Stimulated activated CD4-positive, alpha-beta T cell treated with anti-CD3 and anti-CD28 coated beads, Interleukin-15, amount 100 ng/mL, for 24 hours (primary cell): ENCODE results near the gene YARS1.

ENCODE experiments used
- DNase-seq: peaks from one replicate; pipeline ENCODE4 v3.0.0-alpha.2; 2020

YARS1 gene

GRCh38 chr1:32741413-32742198 lies 75.6 kb downstream of the YARS1 start:
- no peak for DNase-seq

DNA sequence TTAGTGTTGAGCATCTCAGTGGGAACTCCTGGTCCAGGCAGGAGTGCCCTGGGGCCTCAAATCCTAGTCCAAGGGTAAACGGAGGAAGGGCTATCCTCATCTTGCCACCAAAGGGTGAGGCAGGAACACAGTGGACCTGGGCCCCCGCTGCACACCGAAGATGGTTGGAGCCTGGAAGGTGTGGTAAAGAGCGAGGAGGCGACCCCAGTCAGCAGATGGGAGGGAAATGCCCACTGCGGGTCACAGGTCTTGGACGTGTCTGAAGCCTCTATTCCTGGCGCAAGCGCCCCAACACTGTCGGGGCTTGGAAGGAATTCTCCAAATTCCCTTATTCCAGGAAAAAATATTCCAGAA lies 76.1 kb downstream of the YARS1 start:
- DNase-seq: no peak

DNA sequence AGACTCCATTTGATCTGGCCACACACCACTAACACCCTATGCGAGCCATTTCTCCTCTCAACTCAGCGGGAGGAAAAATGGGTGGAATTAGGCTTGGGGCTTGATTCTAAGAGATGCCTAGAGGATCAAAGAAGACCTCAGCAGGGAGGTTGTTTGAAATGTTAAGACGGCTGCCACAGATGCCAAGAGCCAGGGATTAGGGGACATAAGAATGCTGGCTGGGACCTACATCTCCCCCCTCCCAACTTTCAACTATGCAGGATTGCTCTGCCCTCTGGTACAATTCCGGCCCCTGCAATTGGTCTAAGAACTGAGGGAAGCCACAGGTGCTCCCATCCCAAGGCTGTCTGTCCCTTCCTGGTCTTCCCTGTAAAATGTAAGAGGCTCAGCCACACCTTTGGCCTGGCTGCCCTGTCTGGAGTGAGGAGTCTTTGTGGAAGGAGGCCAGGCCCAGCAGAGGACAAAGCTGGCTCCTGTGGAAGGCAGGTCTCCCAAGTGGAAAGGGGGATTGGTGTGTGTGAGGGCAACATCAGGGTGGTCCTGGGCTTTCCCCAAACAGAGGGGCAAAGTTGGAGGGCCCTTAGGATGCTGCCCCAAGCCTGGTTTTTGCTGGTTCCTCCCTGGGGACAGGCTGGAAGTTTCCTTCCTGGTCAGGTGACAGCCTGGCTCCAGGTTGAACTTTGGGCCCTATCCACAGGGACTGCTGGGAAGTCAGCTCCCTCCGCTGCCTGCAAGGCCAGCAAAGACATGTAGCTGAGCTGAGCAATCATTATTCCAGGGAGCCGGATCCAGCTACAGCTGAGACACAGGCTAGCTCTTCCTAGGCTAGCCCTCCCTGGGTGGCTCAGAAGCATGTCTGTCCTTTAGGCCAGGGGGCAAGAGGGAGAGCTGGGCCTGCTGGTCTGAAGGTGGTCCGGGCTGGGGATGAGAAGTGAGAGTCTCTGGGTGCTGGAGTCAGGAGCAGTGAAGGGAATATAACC lies 80.1 kb downstream of the YARS1 start:
- no peak for DNase-seq

DNA sequence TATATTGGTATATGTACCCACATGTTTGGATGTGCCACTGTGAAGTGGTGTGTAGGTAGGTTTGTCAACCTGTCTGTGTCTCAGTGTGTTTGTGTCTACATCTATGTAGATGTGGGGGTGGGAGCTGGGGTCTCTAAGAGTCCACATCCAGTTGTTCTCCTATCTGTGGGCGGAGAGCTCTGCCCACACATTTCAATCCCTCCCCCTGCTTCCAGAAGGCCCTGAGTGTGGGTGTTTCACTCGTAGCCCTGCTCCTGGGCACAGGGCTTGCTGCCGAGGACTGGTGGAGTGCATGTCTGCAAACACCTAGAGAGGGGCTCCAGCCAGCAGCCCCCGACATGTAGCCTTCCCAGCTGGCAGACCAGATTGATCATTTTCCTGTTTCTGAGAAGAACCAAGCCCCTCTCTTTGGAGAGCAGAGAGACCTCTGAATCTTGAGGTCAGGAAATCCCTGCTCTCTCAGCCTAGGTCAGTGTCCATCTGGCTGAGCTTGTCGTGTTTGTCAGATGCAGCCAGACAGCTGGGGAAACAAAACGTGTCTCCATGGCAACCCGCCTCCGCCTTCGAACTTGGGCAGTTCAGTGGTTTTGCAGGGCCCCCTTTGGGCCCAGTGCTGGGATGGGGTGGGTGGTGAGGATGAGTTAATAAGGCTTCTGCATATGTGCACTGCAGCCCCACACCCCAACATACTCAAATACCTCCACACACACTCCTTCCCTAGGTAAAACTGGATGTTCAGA lies 83.4 kb downstream of the YARS1 start:
- DNase-seq: no peak

- no peak for DNase-seq
Observed at GRCh38 chr1:32729254-32730046, 87.7 kb downstream of the YARS1 start.

DNA sequence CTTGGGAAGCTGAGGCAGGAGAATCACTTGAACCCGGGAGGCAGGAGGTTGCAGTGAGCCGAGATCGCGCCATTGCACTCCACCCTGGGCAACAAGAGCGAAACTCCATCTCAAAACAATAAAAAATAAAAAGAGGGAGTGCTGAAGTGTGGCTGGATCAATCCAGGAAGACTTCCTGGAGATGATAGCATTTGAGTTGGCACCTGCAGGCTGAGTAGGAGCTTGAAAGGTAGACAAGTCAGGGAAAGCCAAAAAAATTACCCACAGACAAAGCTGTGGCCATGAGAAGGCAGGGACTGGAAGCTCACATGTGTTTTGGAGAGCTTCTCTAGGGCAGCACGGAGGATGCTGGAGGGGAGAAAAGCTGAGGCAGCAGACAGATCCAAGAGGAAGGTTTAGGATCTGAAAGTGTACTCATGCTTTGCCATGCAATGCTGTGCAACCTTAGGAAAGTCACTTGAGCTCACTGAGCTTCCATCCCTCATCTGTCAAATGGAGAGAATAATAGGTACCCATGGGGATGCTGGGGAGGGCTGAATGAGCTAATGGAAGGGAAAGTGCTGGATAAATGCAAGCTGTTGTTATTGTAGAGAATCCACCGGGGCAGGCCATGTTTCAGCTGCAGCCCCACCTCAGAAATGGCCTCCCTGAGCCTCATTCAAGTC lies 88.6 kb downstream of the YARS1 start:
- DNase-seq: no peak

DNA sequence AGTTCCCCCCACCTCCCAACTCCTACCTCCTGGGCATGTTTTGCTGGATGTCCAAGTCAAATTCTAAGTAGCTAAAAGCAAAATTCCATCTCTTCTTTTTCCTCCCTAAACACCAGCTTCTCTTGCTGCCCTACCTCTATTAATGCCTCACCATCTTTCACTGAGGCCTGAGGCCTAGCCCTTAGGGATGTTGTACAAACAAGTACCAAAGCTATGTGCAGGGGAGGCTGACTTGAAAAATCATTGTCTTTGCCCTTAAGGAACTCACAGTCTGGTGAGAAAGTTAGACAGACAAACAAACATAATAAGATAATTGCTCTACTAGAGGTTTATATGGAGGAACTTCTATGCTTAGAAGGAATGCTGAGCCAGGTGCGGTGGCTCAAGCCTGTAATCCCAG lies 89.3 kb downstream of the YARS1 start:
- DNase-seq: no peak

DNA sequence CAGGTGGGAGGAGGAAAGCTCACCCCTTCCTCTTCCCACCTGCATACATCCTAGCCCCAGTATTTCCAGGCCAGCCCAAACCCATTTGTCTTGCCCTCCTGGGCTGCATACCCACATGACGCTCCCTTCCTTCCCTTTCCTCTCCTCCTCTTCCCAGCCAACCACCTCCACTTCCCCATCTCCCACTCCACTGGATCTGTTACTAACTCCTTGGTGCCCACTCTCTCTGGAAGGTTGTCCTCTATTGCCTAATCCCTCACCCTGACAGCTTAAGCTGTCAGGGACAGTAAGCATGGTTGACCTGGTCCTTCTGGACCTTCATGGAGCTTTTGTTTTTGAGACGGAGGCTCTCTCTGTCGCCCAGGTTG lies 91.6 kb downstream of the YARS1 start:
- DNase-seq: no peak
